K562 (cell line): Measurements from ENCODE around the gene NR4A2. TPM values are rescaled to one million over a fixed set of nuclear protein-coding genes. Genes with fewer than 3 reads are reported as not detected.

Experiments used
- EHMT2 ChIP-seq: fragments of 450-650 bp; IDR thresholded peaks from 2 replicates; pipeline ENCODE4 v1.6.1; 2018; ENCODE audit warnings: antibody characterized with exemption
- HDGF ChIP-seq: fragments of 450-650 bp; IDR thresholded peaks from 2 replicates; pipeline ENCODE4 v1.6.1; 2016
- KDM1A ChIP-seq, 2 experiments: fragments of 450-650 bp; IDR thresholded peaks; 2 replicates each; pipeline ENCODE4 v1.6.1; 2016; ENCODE audit warnings: mild to moderate bottlenecking in 2 of 2
- MXI1 ChIP-seq: IDR thresholded peaks from 2 replicates; pipeline ENCODE4 v1.6.1; 2011; ENCODE audit warnings: low read depth, mild to moderate bottlenecking, improper control_type of control experiment, low read length
- NONO ChIP-seq, 2 experiments: fragments of 200-400 bp in 1 of 2; fragments of 450-650 bp in 1 of 2; formaldehyde crosslinking in 1 of 2; IDR thresholded peaks; 2 replicates each; pipeline ENCODE4 v1.6.1; 2017; ENCODE audit warnings: low read depth in 2 of 2, mild to moderate bottlenecking in 2 of 2, moderate library complexity in 2 of 2, low read length in 1 of 2
- PPARD ChIP-seq: fragments of 250-450 bp; sonication (Bioruptor Pico); IDR thresholded peaks from 2 replicates; pipeline ENCODE4 v1.8.0; 2022; ENCODE audit warnings: inconsistent platforms, mild to moderate bottlenecking, moderate library complexity
- PTBP1 ChIP-seq: fragments of 200-400 bp; formaldehyde crosslinking; IDR thresholded peaks from 2 replicates; pipeline ENCODE4 v1.6.1; 2017; ENCODE audit warnings: low read depth, low read length
- TEAD1 ChIP-seq, 2 experiments: fragments of 450-650 bp in 1 of 2; sonication (generic) in 1 of 2; formaldehyde crosslinking; IDR thresholded peaks; 2 replicates each; pipeline versions ENCODE4 v1.4.0 to v1.8.0; 2020 to 2022; ENCODE audit warnings: mild to moderate bottlenecking in 2 of 2, missing genetic modification reagents in 1 of 2
- THRA ChIP-seq: fragments of 450-650 bp; IDR thresholded peaks from 2 replicates; pipeline ENCODE4 v1.6.1; 2017; ENCODE audit warnings: mild to moderate bottlenecking, moderate library complexity
- ZNF311 ChIP-seq: fragments of 250-450 bp; sonication (Bioruptor Pico); IDR thresholded peaks from 2 replicates; pipeline ENCODE4 v1.4.0; 2020; ENCODE audit warnings: mild to moderate bottlenecking, moderate library complexity
- ZNF707 ChIP-seq: fragments of 250-450 bp; sonication (Bioruptor Pico); conservative IDR thresholded peaks from 2 replicates; pipeline ENCODE4 v1.8.0; 2022; ENCODE audit warnings: inconsistent platforms, mild to moderate bottlenecking, moderate library complexity
- polyA plus RNA-seq, 8 experiments: library from polyadenylated mRNA; depleted of rRNA in 4 of 8; stranded (reverse) in 5 of 8; unstranded in 3 of 8; fragments of >200 nt; fragmentation: Nextera tagmentation in 2 of 8; fragmentation: Illumina TruSeq in 1 of 8; extraction: Ambion mirVana in 2 of 8; extraction: Trizol in 1 of 8; gene quantifications; 2 replicates each; pipeline versions ENCODE4 v1.2.1 to v1.2.3, GENCODE V29; 2011 to 2014; ENCODE audit warnings: inconsistent platforms in 1 of 8, missing spikeins in 1 of 8
- total RNA-seq, 7 experiments: library from RNA; depleted of rRNA in 6 of 7; stranded (reverse); fragments of >200 nt in 6 of 7; fragmentation: Illumina TruSeq in 2 of 7; extraction: Trizol in 2 of 7; gene quantifications; 2 replicates each; pipeline versions ENCODE4 v1.2.1 to v1.2.3, GENCODE V29; 2011 to 2021; ENCODE audit warnings: low replicate concordance in 1 of 7
- TF ChIP-seq, protein P1 (sequence below): fragments of 200-800 bp; sonication (Bioruptor generic); IDR thresholded peaks from 2 replicates; pipeline ENCODE4 v1.6.1; 2017; ENCODE audit warnings: missing genetic modification characterization, missing compliant biosample characterization
- TF ChIP-seq, protein P2 (sequence below): IDR thresholded peaks from 2 replicates; pipeline ENCODE4 v1.6.1; 2012; ENCODE audit warnings: low read depth, low read length, improper control_type of control experiment, borderline replicate concordance
- TF ChIP-seq, protein P3 (sequence below), 2 experiments: fragments of 250-450 bp in 1 of 2; fragments of 450-650 bp in 1 of 2; sonication (Bioruptor Pico) in 1 of 2; IDR thresholded peaks; 2 replicates each; pipeline versions ENCODE4 v1.6.1 to v1.8.0; 2016 to 2021; ENCODE audit warnings: mild to moderate bottlenecking in 2 of 2, moderate library complexity in 2 of 2, missing compliant biosample characterization in 1 of 2, missing genetic modification characterization in 1 of 2
- TF ChIP-seq, protein P4 (sequence below): fragments of 450-650 bp; formaldehyde crosslinking; IDR thresholded peaks from 2 replicates; pipeline ENCODE4 v1.4.0; 2020; ENCODE audit warnings: mild to moderate bottlenecking
- TF ChIP-seq, protein P5 (sequence below): fragments of 250-450 bp; sonication (Bioruptor Pico); IDR thresholded peaks from 2 replicates; pipeline ENCODE4 v1.8.0; 2021; ENCODE audit warnings: borderline replicate concordance, mild to moderate bottlenecking, moderate library complexity; ENCODE audit not compliant: poor library complexity, severe bottlenecking
- TF ChIP-seq, protein P6 (sequence below): sonication (generic); formaldehyde crosslinking; IDR thresholded peaks from 2 replicates; pipeline ENCODE4 v1.9.0; 2022; ENCODE audit warnings: mild to moderate bottlenecking, missing genetic modification reagents

NR4A2 gene
- total and polyA plus RNA-seq, 9 of the 15 experiments (the other 6 are each of a cell fraction or from before 2014, with no cell fraction given), result 0.94 to 5.1 (median 1.3) TPM

GRCh38 chr2:156332534-156333273 is at the start of gene NR4A2 (continued):
- TF ChIP-seq THRA, result no peak
- TF ChIP-seq MXI1, result no peak; the same call in 1 of the 2 replicates
- no peak for TF ChIP-seq ZNF707 (CRISPR knock-in tag)
- TF ChIP-seq NONO (IDR thresholded peaks at IDR 0.05; ENCODE audit: low read depth in 2 of 2, low read length in 1 of 2), result peak; percentile 32 to 87; a peak in 3 of 4 replicates
- TF ChIP-seq, protein P1, sequence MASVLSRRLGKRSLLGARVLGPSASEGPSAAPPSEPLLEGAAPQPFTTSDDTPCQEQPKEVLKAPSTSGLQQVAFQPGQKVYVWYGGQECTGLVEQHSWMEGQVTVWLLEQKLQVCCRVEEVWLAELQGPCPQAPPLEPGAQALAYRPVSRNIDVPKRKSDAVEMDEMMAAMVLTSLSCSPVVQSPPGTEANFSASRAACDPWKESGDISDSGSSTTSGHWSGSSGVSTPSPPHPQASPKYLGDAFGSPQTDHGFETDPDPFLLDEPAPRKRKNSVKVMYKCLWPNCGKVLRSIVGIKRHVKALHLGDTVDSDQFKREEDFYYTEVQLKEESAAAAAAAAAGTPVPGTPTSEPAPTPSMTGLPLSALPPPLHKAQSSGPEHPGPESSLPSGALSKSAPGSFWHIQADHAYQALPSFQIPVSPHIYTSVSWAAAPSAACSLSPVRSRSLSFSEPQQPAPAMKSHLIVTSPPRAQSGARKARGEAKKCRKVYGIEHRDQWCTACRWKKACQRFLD, result peak; percentile 44; the same call in 1 of the 2 replicates
- TF ChIP-seq PTBP1, result no peak
- TF ChIP-seq, protein P2, sequence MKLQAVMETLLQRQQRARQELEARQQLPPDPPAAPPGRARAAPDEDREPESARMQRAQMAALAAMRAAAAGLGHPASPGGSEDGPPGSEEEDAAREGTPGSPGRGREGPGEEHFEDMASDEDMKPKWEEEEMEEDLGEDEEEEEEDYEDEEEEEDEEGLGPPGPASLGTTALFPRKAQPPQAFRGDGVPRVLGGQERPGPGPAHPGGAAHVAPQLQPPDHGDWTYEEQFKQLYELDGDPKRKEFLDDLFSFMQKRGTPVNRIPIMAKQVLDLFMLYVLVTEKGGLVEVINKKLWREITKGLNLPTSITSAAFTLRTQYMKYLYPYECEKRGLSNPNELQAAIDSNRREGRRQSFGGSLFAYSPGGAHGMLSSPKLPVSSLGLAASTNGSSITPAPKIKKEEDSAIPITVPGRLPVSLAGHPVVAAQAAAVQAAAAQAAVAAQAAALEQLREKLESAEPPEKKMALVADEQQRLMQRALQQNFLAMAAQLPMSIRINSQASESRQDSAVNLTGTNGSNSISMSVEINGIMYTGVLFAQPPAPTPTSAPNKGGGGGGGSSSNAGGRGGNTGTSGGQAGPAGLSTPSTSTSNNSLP, result no peak
- TF ChIP-seq PPARD (CRISPR knock-in tag), result no peak
- TF ChIP-seq TEAD1 (CRISPR knock-in tag; IDR thresholded peaks at IDR 0.05), result no peak
- TF ChIP-seq, protein P3, sequence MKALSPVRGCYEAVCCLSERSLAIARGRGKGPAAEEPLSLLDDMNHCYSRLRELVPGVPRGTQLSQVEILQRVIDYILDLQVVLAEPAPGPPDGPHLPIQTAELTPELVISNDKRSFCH (CRISPR knock-in tag; IDR thresholded peaks at IDR 0.05), result no peak
- TF ChIP-seq, protein P3 (tag; IDR thresholded peaks at IDR 0.05), result no peak; the same call in 1 of the 2 replicates
- TF ChIP-seq EHMT2, result no peak
- TF ChIP-seq ZNF311, result no peak
- TF ChIP-seq, protein P4, sequence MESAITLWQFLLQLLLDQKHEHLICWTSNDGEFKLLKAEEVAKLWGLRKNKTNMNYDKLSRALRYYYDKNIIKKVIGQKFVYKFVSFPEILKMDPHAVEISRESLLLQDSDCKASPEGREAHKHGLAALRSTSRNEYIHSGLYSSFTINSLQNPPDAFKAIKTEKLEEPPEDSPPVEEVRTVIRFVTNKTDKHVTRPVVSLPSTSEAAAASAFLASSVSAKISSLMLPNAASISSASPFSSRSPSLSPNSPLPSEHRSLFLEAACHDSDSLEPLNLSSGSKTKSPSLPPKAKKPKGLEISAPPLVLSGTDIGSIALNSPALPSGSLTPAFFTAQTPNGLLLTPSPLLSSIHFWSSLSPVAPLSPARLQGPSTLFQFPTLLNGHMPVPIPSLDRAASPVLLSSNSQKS (CRISPR knock-in tag), result no peak
- TF ChIP-seq, protein P5, sequence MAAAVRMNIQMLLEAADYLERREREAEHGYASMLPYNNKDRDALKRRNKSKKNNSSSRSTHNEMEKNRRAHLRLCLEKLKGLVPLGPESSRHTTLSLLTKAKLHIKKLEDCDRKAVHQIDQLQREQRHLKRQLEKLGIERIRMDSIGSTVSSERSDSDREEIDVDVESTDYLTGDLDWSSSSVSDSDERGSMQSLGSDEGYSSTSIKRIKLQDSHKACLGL (CRISPR knock-in tag), result no peak
- TF ChIP-seq HDGF, result no peak
- TF ChIP-seq, protein P6, sequence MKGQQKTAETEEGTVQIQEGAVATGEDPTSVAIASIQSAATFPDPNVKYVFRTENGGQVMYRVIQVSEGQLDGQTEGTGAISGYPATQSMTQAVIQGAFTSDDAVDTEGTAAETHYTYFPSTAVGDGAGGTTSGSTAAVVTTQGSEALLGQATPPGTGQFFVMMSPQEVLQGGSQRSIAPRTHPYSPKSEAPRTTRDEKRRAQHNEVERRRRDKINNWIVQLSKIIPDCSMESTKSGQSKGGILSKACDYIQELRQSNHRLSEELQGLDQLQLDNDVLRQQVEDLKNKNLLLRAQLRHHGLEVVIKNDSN (CRISPR knock-in tag), result peak; percentile 20; the same call in 1 of the 2 replicates
- no peak for TF ChIP-seq KDM1A (IDR thresholded peaks at IDR 0.05)
